Neural cell (in vitro differentiated cells): ENCODE data around the gene POU2F3. TPM values are rescaled to one million over a fixed set of nuclear protein-coding genes. Genes with fewer than 3 reads are reported as not detected.

Experiments
- H2AFZ ChIP-seq: fragments of 200-600, 300-800 bp; sonication (generic), shearing (Covaris generic); 2 replicates; pipeline ENCODE4 v1.6.0; 2014; ENCODE audit warnings: low read depth, mild to moderate bottlenecking, antibody characterized with exemption, low read length, moderate library complexity
- H3F3A ChIP-seq: fragments of 200-600 bp; shearing (Covaris generic); 2 replicates; pipeline ENCODE4 v1.6.1; 2016; ENCODE audit warnings: mild to moderate bottlenecking, moderate library complexity, mixed read lengths, antibody characterized with exemption, low read length; ENCODE audit not compliant: insufficient read depth, poor library complexity, severe bottlenecking
- H3K27ac ChIP-seq: fragments of 200-600, 300-800 bp; sonication (generic), shearing (Covaris generic); 2 replicates; pipeline ENCODE4 v1.5.1; 2014; ENCODE audit warnings: mild to moderate bottlenecking, low read length, moderate library complexity
- H3K27me3 ChIP-seq: fragments of 300-800, 200-600 bp; sonication (generic), shearing (Covaris generic); 2 replicates; pipeline ENCODE4 v1.6.0; 2014; ENCODE audit warnings: mild to moderate bottlenecking, low read depth, low read length, moderate library complexity; ENCODE audit not compliant: insufficient read depth
- H3K36me3 ChIP-seq: fragments of 300-800, 200-600 bp; sonication (generic), shearing (Covaris generic); 2 replicates; pipeline ENCODE4 v1.5.1; 2014; ENCODE audit warnings: mild to moderate bottlenecking, antibody characterized with exemption, low read length, moderate library complexity; ENCODE audit not compliant: insufficient read depth
- H3K4me2 ChIP-seq: fragments of 300-800, 200-600 bp; sonication (generic), shearing (Covaris generic); 2 replicates; pipeline ENCODE4 v1.6.0; 2014; ENCODE audit warnings: mild to moderate bottlenecking, low read length
- H3K4me3 ChIP-seq: fragments of 300-800, 200-600 bp; sonication (generic), shearing (Covaris generic); 2 replicates; pipeline ENCODE4 v1.5.1; 2014; ENCODE audit warnings: mild to moderate bottlenecking, low read length, moderate library complexity
- H3K79me2 ChIP-seq: fragments of 200-600 bp; shearing (Covaris generic); replicated peaks from 2 replicates; pipeline ENCODE4 v1.6.0; 2014; ENCODE audit warnings: mild to moderate bottlenecking, low read length, moderate library complexity; ENCODE audit not compliant: insufficient read depth
- H3K9ac ChIP-seq: fragments of 300-800, 200-600 bp; sonication (generic), shearing (Covaris generic); 2 replicates; pipeline ENCODE4 v1.6.1; 2016; ENCODE audit warnings: mild to moderate bottlenecking, low read length, mixed read lengths
- H3K9me2 ChIP-seq: fragments of 200-600 bp; shearing (Covaris generic); 2 replicates; pipeline ENCODE4 v1.6.1; 2016; ENCODE audit warnings: mild to moderate bottlenecking, low read length, mixed read lengths; ENCODE audit not compliant: insufficient read depth
- H3K9me3 ChIP-seq: fragments of 200-600, 300-800 bp; sonication (generic), shearing (Covaris generic); 2 replicates; pipeline ENCODE4 v1.6.1; 2016; ENCODE audit warnings: mild to moderate bottlenecking, mixed run types, low read length, moderate library complexity, mixed read lengths
- H4K20me1 ChIP-seq: fragments of 200-600 bp; shearing (Covaris generic); 2 replicates; pipeline ENCODE4 v1.6.1; 2016; ENCODE audit warnings: mild to moderate bottlenecking, mixed run types; ENCODE audit not compliant: insufficient read depth
- EP300 ChIP-seq: fragments of 450-650 bp; conservative IDR thresholded peaks from 2 replicates; pipeline ENCODE4 v1.6.1; 2014; ENCODE audit warnings: antibody characterized with exemption, mild to moderate bottlenecking, moderate library complexity; ENCODE audit not compliant: poor library complexity, severe bottlenecking
- EZH2 ChIP-seq: fragments of 200-600, 300-800 bp; shearing (Covaris generic), sonication (generic); IDR thresholded peaks from 2 replicates; pipeline ENCODE4 v1.6.1; 2014; ENCODE audit warnings: antibody characterized with exemption, low read length, borderline replicate concordance, mild to moderate bottlenecking; ENCODE audit not compliant: insufficient read depth, poor library complexity, severe bottlenecking
- MXI1 ChIP-seq: fragments of 450-650 bp; conservative IDR thresholded peaks from 2 replicates; pipeline ENCODE4 v1.6.1; 2014; ENCODE audit warnings: antibody characterized with exemption, mild to moderate bottlenecking; ENCODE audit not compliant: poor library complexity, severe bottlenecking
- POLR2AphosphoS5 ChIP-seq: IDR thresholded peaks from 2 replicates; pipeline ENCODE4 v1.6.1; 2012
- RAD21 ChIP-seq: fragments of 450-650 bp; conservative IDR thresholded peaks from 2 replicates; pipeline ENCODE4 v1.6.1; 2014; ENCODE audit warnings: antibody characterized with exemption, mild to moderate bottlenecking, moderate library complexity
- SMC3 ChIP-seq: fragments of 450-650 bp; conservative IDR thresholded peaks from 2 replicates; pipeline ENCODE4 v1.6.1; 2014; ENCODE audit warnings: antibody characterized with exemption, mild to moderate bottlenecking, moderate library complexity; ENCODE audit not compliant: poor library complexity
- TAF1 ChIP-seq: IDR thresholded peaks from 2 replicates; pipeline ENCODE4 v1.6.1; 2012; ENCODE audit warnings: low read depth
- polyA plus RNA-seq: library from polyadenylated mRNA; depleted of rRNA; stranded (reverse); fragments of >200 nt; gene quantifications from 2 replicates; pipeline ENCODE4 v1.2.3, GENCODE V29; 2014
- TF ChIP-seq, protein P1 (sequence below): fragments of 450-650 bp; IDR thresholded peaks from 2 replicates; pipeline ENCODE4 v1.5.1; 2014; ENCODE audit warnings: antibody characterized with exemption, mild to moderate bottlenecking, moderate library complexity; ENCODE audit not compliant: poor library complexity, severe bottlenecking
- TF ChIP-seq, protein P2 (sequence below): IDR thresholded peaks from 2 replicates; pipeline ENCODE4 v1.6.1; 2012; ENCODE audit warnings: borderline replicate concordance

Gene POU2F3
- polyA plus RNA-seq, 1 donor from 2014 or later: not detected

DNA sequence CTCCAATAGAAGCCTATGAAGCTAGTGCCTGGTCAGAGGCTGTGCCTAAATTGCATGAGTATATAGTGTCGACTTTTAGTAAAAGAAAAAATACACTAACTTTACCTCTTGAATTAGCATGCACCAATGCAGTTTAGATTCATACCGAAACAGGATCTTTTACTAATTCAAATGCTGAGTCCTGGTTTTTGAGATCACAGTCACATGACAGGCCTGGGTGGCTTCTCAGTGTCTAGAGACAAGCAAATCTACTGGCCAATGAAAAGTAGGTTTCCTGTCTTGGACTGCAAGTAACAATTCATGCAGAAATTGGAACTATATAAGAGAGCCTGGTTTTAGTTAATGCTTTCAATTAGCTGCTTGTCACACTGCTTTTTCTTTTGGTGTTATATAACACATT lies 103.5 kb downstream of the POU2F3 start:
- Histone ChIP-seq H4K20me1 (no peaks in the 10 kb centered on the region), H2AFZ (no peak overlapping the region), H3K9ac (no peak overlapping the region), H3K9me2 (no peaks in the 10 kb centered on the region), H3K27me3 (no peaks in the 10 kb centered on the region), H3K27ac (no peak overlapping the region), H3K4me2 (no peak overlapping the region), H3F3A (no peaks in the 10 kb centered on the region), H3K36me3 (no peaks in the 10 kb centered on the region), H3K9me3 (no peaks in the 10 kb centered on the region), H3K4me3 (no peak overlapping the region), H3K79me2 (peaks cover 81% of the 10 kb centered on the region)
- TF ChIP-seq RAD21: no peak
- TF ChIP-seq, protein P1, sequence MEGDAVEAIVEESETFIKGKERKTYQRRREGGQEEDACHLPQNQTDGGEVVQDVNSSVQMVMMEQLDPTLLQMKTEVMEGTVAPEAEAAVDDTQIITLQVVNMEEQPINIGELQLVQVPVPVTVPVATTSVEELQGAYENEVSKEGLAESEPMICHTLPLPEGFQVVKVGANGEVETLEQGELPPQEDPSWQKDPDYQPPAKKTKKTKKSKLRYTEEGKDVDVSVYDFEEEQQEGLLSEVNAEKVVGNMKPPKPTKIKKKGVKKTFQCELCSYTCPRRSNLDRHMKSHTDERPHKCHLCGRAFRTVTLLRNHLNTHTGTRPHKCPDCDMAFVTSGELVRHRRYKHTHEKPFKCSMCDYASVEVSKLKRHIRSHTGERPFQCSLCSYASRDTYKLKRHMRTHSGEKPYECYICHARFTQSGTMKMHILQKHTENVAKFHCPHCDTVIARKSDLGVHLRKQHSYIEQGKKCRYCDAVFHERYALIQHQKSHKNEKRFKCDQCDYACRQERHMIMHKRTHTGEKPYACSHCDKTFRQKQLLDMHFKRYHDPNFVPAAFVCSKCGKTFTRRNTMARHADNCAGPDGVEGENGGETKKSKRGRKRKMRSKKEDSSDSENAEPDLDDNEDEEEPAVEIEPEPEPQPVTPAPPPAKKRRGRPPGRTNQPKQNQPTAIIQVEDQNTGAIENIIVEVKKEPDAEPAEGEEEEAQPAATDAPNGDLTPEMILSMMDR: no peak
- TF ChIP-seq, protein P2, sequence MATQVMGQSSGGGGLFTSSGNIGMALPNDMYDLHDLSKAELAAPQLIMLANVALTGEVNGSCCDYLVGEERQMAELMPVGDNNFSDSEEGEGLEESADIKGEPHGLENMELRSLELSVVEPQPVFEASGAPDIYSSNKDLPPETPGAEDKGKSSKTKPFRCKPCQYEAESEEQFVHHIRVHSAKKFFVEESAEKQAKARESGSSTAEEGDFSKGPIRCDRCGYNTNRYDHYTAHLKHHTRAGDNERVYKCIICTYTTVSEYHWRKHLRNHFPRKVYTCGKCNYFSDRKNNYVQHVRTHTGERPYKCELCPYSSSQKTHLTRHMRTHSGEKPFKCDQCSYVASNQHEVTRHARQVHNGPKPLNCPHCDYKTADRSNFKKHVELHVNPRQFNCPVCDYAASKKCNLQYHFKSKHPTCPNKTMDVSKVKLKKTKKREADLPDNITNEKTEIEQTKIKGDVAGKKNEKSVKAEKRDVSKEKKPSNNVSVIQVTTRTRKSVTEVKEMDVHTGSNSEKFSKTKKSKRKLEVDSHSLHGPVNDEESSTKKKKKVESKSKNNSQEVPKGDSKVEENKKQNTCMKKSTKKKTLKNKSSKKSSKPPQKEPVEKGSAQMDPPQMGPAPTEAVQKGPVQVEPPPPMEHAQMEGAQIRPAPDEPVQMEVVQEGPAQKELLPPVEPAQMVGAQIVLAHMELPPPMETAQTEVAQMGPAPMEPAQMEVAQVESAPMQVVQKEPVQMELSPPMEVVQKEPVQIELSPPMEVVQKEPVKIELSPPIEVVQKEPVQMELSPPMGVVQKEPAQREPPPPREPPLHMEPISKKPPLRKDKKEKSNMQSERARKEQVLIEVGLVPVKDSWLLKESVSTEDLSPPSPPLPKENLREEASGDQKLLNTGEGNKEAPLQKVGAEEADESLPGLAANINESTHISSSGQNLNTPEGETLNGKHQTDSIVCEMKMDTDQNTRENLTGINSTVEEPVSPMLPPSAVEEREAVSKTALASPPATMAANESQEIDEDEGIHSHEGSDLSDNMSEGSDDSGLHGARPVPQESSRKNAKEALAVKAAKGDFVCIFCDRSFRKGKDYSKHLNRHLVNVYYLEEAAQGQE: no peak
- TF ChIP-seq MXI1: no peak
- TF ChIP-seq TAF1: no peak
- no peak for TF ChIP-seq EZH2
- no peak for TF ChIP-seq SMC3
- no peak for TF ChIP-seq POLR2AphosphoS5
- TF ChIP-seq EP300: no peak

GRCh38 chr11:120344302-120345004 lies 104.5 kb downstream of the POU2F3 start:
- Histone ChIP-seq H3K9ac (no peak overlapping the region), H3F3A (no peaks in the 10 kb centered on the region), H3K27ac (no peak overlapping the region), H3K9me3 (no peaks in the 10 kb centered on the region), H3K79me2 (peaks cover 80% of the 10 kb centered on the region), H3K4me3 (no peak overlapping the region), H2AFZ (no peak overlapping the region), H3K36me3 (no peaks in the 10 kb centered on the region), H3K4me2 (no peak overlapping the region), H4K20me1 (no peaks in the 10 kb centered on the region), H3K27me3 (no peaks in the 10 kb centered on the region), H3K9me2 (no peaks in the 10 kb centered on the region)
- no peak for TF ChIP-seq TAF1
- TF ChIP-seq EP300: no peak
- no peak for TF ChIP-seq SMC3
- no peak for TF ChIP-seq MXI1
- TF ChIP-seq, protein P1: no peak
- TF ChIP-seq POLR2AphosphoS5: no peak
- TF ChIP-seq, protein P2: no peak
- TF ChIP-seq RAD21: no peak
- TF ChIP-seq EZH2: no peak
